Natural killer cell treated with Interleukin-12 subunit alpha and Interleukin-12 subunit beta and Interleukin-15 and Interleukin-18, amount 100 ng/mL, for 72 hours (primary cell): Measurements from ENCODE around the gene CEMIP. TPM values are rescaled to one million over a fixed set of nuclear protein-coding genes. Genes with fewer than 3 reads are reported as not detected.

Experiments used
- ATAC-seq, 2 donors: fragments of 150-1000 bp; cut with Tn5 transposase in 1 of 2; sonication (Bioruptor Pico), chemical (Tn5 transposase) in 1 of 2; 2 replicates each; pipeline ENCODE4 v1.10.0; 2021
- DNase-seq: peaks from one replicate; pipeline ENCODE4 v3.0.0; 2022; ENCODE audit warnings: low spot score
- H3K27ac Mint-ChIP-seq, 2 donors: 1 replicate in 1 of 2; 2 replicates in 1 of 2; pipeline ENCODE4 v1.8.0; 2022; ENCODE audit warnings: mixed read lengths in 2 of 2, mild to moderate bottlenecking in 1 of 2, moderate library complexity in 1 of 2
- H3K27me3 Mint-ChIP-seq, 2 donors: 1 replicate in 1 of 2; 2 replicates in 1 of 2; pipeline ENCODE4 v1.8.0; 2022; ENCODE audit warnings: mixed read lengths in 2 of 2
- H3K36me3 Mint-ChIP-seq: one replicate; pipeline ENCODE4 v1.8.0; 2022; ENCODE audit warnings: mixed read lengths
- H3K4me1 Mint-ChIP-seq, 2 donors: 1 replicate in 1 of 2; 2 replicates in 1 of 2; pipeline ENCODE4 v1.8.0; 2022; ENCODE audit warnings: low read depth in 2 of 2, mixed read lengths in 2 of 2, mild to moderate bottlenecking in 1 of 2
- H3K4me3 Mint-ChIP-seq: one replicate; pipeline ENCODE4 v1.8.0; 2022; ENCODE audit warnings: mixed read lengths
- H3K9me3 Mint-ChIP-seq: 2 replicates; pipeline ENCODE4 v1.8.0; 2022; ENCODE audit warnings: mixed read lengths
- total RNA-seq, 2 donors: library from RNA; stranded (reverse); gene quantifications; one replicate each; pipeline ENCODE4 v1.2.3, GENCODE V29; 2022

The CEMIP gene
- total RNA-seq, 2 donors from 2014 or later = 0.19 to 0.50 TPM

GRCh38 chr15:80934761-80935221 lies 155.6 kb downstream of the CEMIP start:
- no peaks in the 10 kb centered on the region for H3K36me3 Mint-ChIP-seq
- peak overlapping the region in 1 of 2 donors; percentile 51 for H3K27ac Mint-ChIP-seq
- peaks cover 9 to 16% of the 10 kb centered on the region in 2 donors for H3K4me1 Mint-ChIP-seq
- H3K9me3 Mint-ChIP-seq = no peaks in the 10 kb centered on the region
- DNase-seq (no peak), ATAC-seq (no peak)
- H3K27me3 Mint-ChIP-seq = no peaks in the 10 kb centered on the region
- peak overlapping the region; percentile 35 for H3K4me3 Mint-ChIP-seq

GRCh38 chr15:80936288-80937078 lies 157.3 kb downstream of the CEMIP start:
- DNase-seq (no peak), ATAC-seq (no peak)
- Mint-ChIP-seq H3K9me3 (no peaks in the 10 kb centered on the region), H3K27me3 (no peaks in the 10 kb centered on the region), H3K4me1 (peaks cover 9 to 16% of the 10 kb centered on the region in 2 donors), H3K27ac (no peak overlapping the region), H3K4me3 (no peak overlapping the region), H3K36me3 (no peaks in the 10 kb centered on the region)

GRCh38 chr15:80937718-80938117 lies 158.5 kb downstream of the CEMIP start:
- ATAC-seq = no peak

GRCh38 chr15:80939216-80939615 lies 160.0 kb downstream of the CEMIP start:
- H3K9me3 Mint-ChIP-seq = no peaks in the 10 kb centered on the region
- no peaks in the 10 kb centered on the region for H3K36me3 Mint-ChIP-seq
- H3K27me3 Mint-ChIP-seq = no peaks in the 10 kb centered on the region
- ATAC-seq = no peak
- no peak overlapping the region for H3K4me3 Mint-ChIP-seq
- H3K27ac Mint-ChIP-seq = no peak overlapping the region
- H3K4me1 Mint-ChIP-seq = peaks cover 9 to 19% of the 10 kb centered on the region in 2 donors
- DNase-seq = no peak

More at GRCh38 chr15:80937718-80938117, 158.5 kb downstream of the CEMIP start:
- no peaks in the 10 kb centered on the region for H3K9me3 Mint-ChIP-seq
- no peak overlapping the region for H3K4me3 Mint-ChIP-seq
- no peak for DNase-seq
- no peak overlapping the region for H3K27ac Mint-ChIP-seq
- H3K27me3 Mint-ChIP-seq = no peaks in the 10 kb centered on the region
- peaks cover 9 to 16% of the 10 kb centered on the region in 2 donors for H3K4me1 Mint-ChIP-seq
- H3K36me3 Mint-ChIP-seq = no peaks in the 10 kb centered on the region

GRCh38 chr15:80940331-80940730 lies 161.2 kb downstream of the CEMIP start:
- Mint-ChIP-seq H3K4me3 (no peak overlapping the region), H3K9me3 (no peaks in the 10 kb centered on the region), H3K27ac (peak overlapping the region in 1 of 2 donors; percentile 16), H3K4me1 (peaks cover 0 to 9% of the 10 kb centered on the region in 2 donors), H3K36me3 (no peaks in the 10 kb centered on the region), H3K27me3 (no peaks in the 10 kb centered on the region)
- ATAC-seq (no peak), DNase-seq (no peak)

GRCh38 chr15:80940851-80941250 lies 161.7 kb downstream of the CEMIP start:
- ATAC-seq (no peak), DNase-seq (no peak)
- no peaks in the 10 kb centered on the region for H3K36me3 Mint-ChIP-seq
- no peak overlapping the region for H3K4me3 Mint-ChIP-seq
- H3K9me3 Mint-ChIP-seq = no peaks in the 10 kb centered on the region
- peak overlapping the region in 1 of 2 donors; percentile 16 for H3K27ac Mint-ChIP-seq
- H3K4me1 Mint-ChIP-seq = peaks cover 0 to 12% of the 10 kb centered on the region in 2 donors
- H3K27me3 Mint-ChIP-seq = no peaks in the 10 kb centered on the region

- H3K27me3 Mint-ChIP-seq = no peaks in the 10 kb centered on the region
- no peak for ATAC-seq
- H3K27ac Mint-ChIP-seq = no peak overlapping the region
- H3K36me3 Mint-ChIP-seq = no peaks in the 10 kb centered on the region
- no peaks in the 10 kb centered on the region for H3K9me3 Mint-ChIP-seq
- H3K4me1 Mint-ChIP-seq = peaks cover 0 to 14% of the 10 kb centered on the region in 2 donors
- H3K4me3 Mint-ChIP-seq = no peak overlapping the region
- DNase-seq = no peak
These were observed 163.1 kb downstream of the CEMIP start for GRCh38 chr15:80942266-80942665.

- Mint-ChIP-seq H3K4me3 (no peak overlapping the region), H3K27me3 (no peaks in the 10 kb centered on the region), H3K9me3 (no peaks in the 10 kb centered on the region), H3K4me1 (peaks cover 0 to 14% of the 10 kb centered on the region in 2 donors), H3K27ac (peak overlapping the region in 1 of 2 donors; percentile 32), H3K36me3 (peaks cover 5% of the 10 kb centered on the region)
- DNase-seq (no peak), ATAC-seq (no peak)
These were observed 163.8 kb downstream of the CEMIP start for GRCh38 chr15:80942746-80943565.

- Mint-ChIP-seq H3K4me3 (no peak overlapping the region), H3K27me3 (no peaks in the 10 kb centered on the region), H3K27ac (no peak overlapping the region), H3K36me3 (peaks cover 7% of the 10 kb centered on the region), H3K9me3 (no peaks in the 10 kb centered on the region), H3K4me1 (peaks cover 0 to 14% of the 10 kb centered on the region in 2 donors)
- DNase-seq (no peak), ATAC-seq (no peak)
These were observed 165.6 kb downstream of the CEMIP start for GRCh38 chr15:80944818-80945217.

GRCh38 chr15:80945605-80946004 lies 166.4 kb downstream of the CEMIP start:
- Mint-ChIP-seq H3K4me3 (no peak overlapping the region), H3K27ac (no peak overlapping the region), H3K4me1 (peaks cover 0 to 14% of the 10 kb centered on the region in 2 donors), H3K9me3 (no peaks in the 10 kb centered on the region), H3K27me3 (no peaks in the 10 kb centered on the region), H3K36me3 (peaks cover 7% of the 10 kb centered on the region)
- DNase-seq = no peak
- ATAC-seq = no peak

GRCh38 chr15:80946576-80946975 lies 167.4 kb downstream of the CEMIP start:
- Mint-ChIP-seq H3K9me3 (no peaks in the 10 kb centered on the region), H3K36me3 (peaks cover 8% of the 10 kb centered on the region), H3K4me1 (peaks cover 0 to 14% of the 10 kb centered on the region in 2 donors), H3K27ac (no peak overlapping the region), H3K4me3 (no peak overlapping the region), H3K27me3 (no peaks in the 10 kb centered on the region)
- DNase-seq (no peak), ATAC-seq (no peak)

GRCh38 chr15:80948651-80949292 lies 169.6 kb downstream of the CEMIP start:
- peaks cover 0 to 16% of the 10 kb centered on the region in 2 donors for H3K4me1 Mint-ChIP-seq
- no peak overlapping the region for H3K4me3 Mint-ChIP-seq
- H3K36me3 Mint-ChIP-seq = peaks cover 13% of the 10 kb centered on the region
- H3K27ac Mint-ChIP-seq = no peak overlapping the region
- no peaks in the 10 kb centered on the region for H3K27me3 Mint-ChIP-seq
- no peaks in the 10 kb centered on the region for H3K9me3 Mint-ChIP-seq
- ATAC-seq = no peak
- DNase-seq = no peak

- no peak overlapping the region for H3K27ac Mint-ChIP-seq
- no peak overlapping the region for H3K4me3 Mint-ChIP-seq
- peaks cover 13% of the 10 kb centered on the region for H3K36me3 Mint-ChIP-seq
- ATAC-seq (no peak), DNase-seq (no peak)
- H3K27me3 Mint-ChIP-seq = no peaks in the 10 kb centered on the region
- peaks cover 0 to 16% of the 10 kb centered on the region in 2 donors for H3K4me1 Mint-ChIP-seq
- H3K9me3 Mint-ChIP-seq = no peaks in the 10 kb centered on the region
These were observed 170.6 kb downstream of the CEMIP start for GRCh38 chr15:80949756-80950155.
